Measurements from ENCODE around the gene MATCAP1. TPM values are rescaled to one million over a fixed set of nuclear protein-coding genes. Genes with fewer than 3 reads are reported as not detected.
A peak's percentile ranks its signal among the peaks of the same experiment; 100 is the strongest.

The MATCAP1 gene
- total and polyA plus RNA-seq, 2 of the 13 experiments (the other 11 are each of a cell fraction or from before 2014, with no cell fraction given): 11.2 to 24.5 TPM

GRCh38 chr16:67184995-67185650 is 1.4 kb upstream of the MATCAP1 start (continued):
- no peak for TF ChIP-seq SRSF1 (optimal IDR thresholded peaks at IDR 0.05; ENCODE audit: low read depth, low read length)
- TF ChIP-seq RBM22 (optimal IDR thresholded peaks at IDR 0.05; ENCODE audit: low read length): no peak
- TF ChIP-seq IKZF4 (CRISPR knock-in tag; IDR thresholded peaks at IDR 0.05; ENCODE audit: borderline replicate concordance, low read depth, not compliant biosample characterization): peak; percentile 83
- no peak; the same call in 1 of the 2 replicates for TF ChIP-seq ZKSCAN1 (IDR thresholded peaks at IDR 0.05; ENCODE audit: low read length)
- peak; percentile 86 for TF ChIP-seq TFE3 (CRISPR knock-in tag; IDR thresholded peaks at IDR 0.05)
- TF ChIP-seq HOXD1 (CRISPR knock-in tag; IDR thresholded peaks at IDR 0.05): peak; percentile 35; the same call in 1 of the 2 replicates
- TF ChIP-seq HNF1A (IDR thresholded peaks at IDR 0.05; ENCODE audit: low read depth): no peak
- TF ChIP-seq HNF1A (CRISPR knock-in tag; IDR thresholded peaks at IDR 0.05; ENCODE audit: borderline replicate concordance): peak; percentile 53; the same call in 1 of the 2 replicates
- TF ChIP-seq HOMEZ (CRISPR knock-in tag; IDR thresholded peaks at IDR 0.05; ENCODE audit: low read depth): 0 out of 2 replicates have a peak, but pooled peaks have one; percentile 34
- peak; percentile 68 for TF ChIP-seq ZNF101 (CRISPR knock-in tag; IDR thresholded peaks at IDR 0.05; ENCODE audit: borderline replicate concordance, low read depth)
- no peak for TF ChIP-seq BRD4 (CRISPR knock-in tag; IDR thresholded peaks at IDR 0.05)
- TF ChIP-seq ZBTB20 (CRISPR knock-in tag; IDR thresholded peaks at IDR 0.05; ENCODE audit: borderline replicate concordance, low read depth): peak; percentile 89
- peak; percentile 95 for TF ChIP-seq ZC3H13 (CRISPR knock-in tag; IDR thresholded peaks at IDR 0.05)
- no peak; the same call in 1 of the 2 replicates for TF ChIP-seq SAFB2 (CRISPR knock-in tag; IDR thresholded peaks at IDR 0.05; ENCODE audit: borderline replicate concordance, low read depth)
- peak; percentile 62 for TF ChIP-seq YY1 (IDR thresholded peaks at IDR 0.05; ENCODE audit: insufficient read depth, insufficient replicate concordance, low read depth, low read length)
- TF ChIP-seq ZNF768 (CRISPR knock-in tag; IDR thresholded peaks at IDR 0.05): peak; percentile 90
- peak; percentile 83; the same call in 1 of the 2 replicates for TF ChIP-seq ZNF75D (CRISPR knock-in tag; IDR thresholded peaks at IDR 0.05; ENCODE audit: borderline replicate concordance)
- TF ChIP-seq REXO4 (CRISPR knock-in tag; IDR thresholded peaks at IDR 0.05; ENCODE audit: borderline replicate concordance): no peak
- TF ChIP-seq ZNF382 (CRISPR knock-in tag; IDR thresholded peaks at IDR 0.05; ENCODE audit: borderline replicate concordance): no peak
- no peak for TF ChIP-seq ZNF224 (CRISPR knock-in tag; IDR thresholded peaks at IDR 0.05)
- no peak for TF ChIP-seq ZNF17 (CRISPR knock-in tag; IDR thresholded peaks at IDR 0.05)
- TF ChIP-seq SYNCRIP (IDR thresholded peaks at IDR 0.05; ENCODE audit: insufficient read depth, low read depth, low read length): no peak
- TF ChIP-seq NCOA5 (CRISPR knock-in tag; IDR thresholded peaks at IDR 0.05): no peak
- TF ChIP-seq ZFP62 (CRISPR knock-in tag; IDR thresholded peaks at IDR 0.05): no peak

All from HepG2 (cell line).